Muscle of leg (tissue), 11 donors: ENCODE results near the gene DUSP22. TPM values are rescaled to one million over a fixed set of nuclear protein-coding genes. Genes with fewer than 3 reads are reported as not detected.

Experiments
- DNase-seq: peaks from one replicate; pipeline ENCODE4 v3.0.0; 2013
- H3K27ac ChIP-seq: one replicate; pipeline ENCODE4 v1.5.1; 2013; ENCODE audit warnings: mild to moderate bottlenecking, low read length, control low read depth
- H3K27me3 ChIP-seq: one replicate; pipeline ENCODE4 v1.6.1; 2013; ENCODE audit warnings: low read length; ENCODE audit not compliant: control insufficient read depth, insufficient read depth
- H3K36me3 ChIP-seq: one replicate; pipeline ENCODE4 v1.6.1; 2013; ENCODE audit warnings: low read length; ENCODE audit not compliant: control insufficient read depth, insufficient read depth
- H3K4me1 ChIP-seq: one replicate; pipeline ENCODE4 v1.6.1; 2013; ENCODE audit warnings: low read length; ENCODE audit not compliant: control insufficient read depth, insufficient read depth
- H3K4me3 ChIP-seq: one replicate; pipeline ENCODE4 v1.5.1; 2013; ENCODE audit warnings: low read length, control low read depth
- H3K9me3 ChIP-seq: replicated peaks from 2 replicates; pipeline ENCODE4 v1.6.1; 2013; ENCODE audit warnings: low read depth, low read length; ENCODE audit not compliant: control insufficient read depth
- WGBS: methylation state at CpG from one replicate; pipeline ENCODE4 v1.1.5; 2013; ENCODE audit warnings: missing lambda C conversion rate; ENCODE audit not compliant: insufficient coverage; 5-methylcytosine and 5-hydroxymethylcytosine counted together
- polyA plus RNA-seq, 8 donors: library from polyadenylated mRNA; unstranded; fragments of 120-200 nt; gene quantifications; one replicate each; pipeline versions ENCODE4 v1.2.1 to v1.2.3, GENCODE V29; 2013; ENCODE audit warnings: inconsistent platforms in 1 of 8, low replicate concordance in 1 of 8; ENCODE audit not compliant: insufficient read length in 8 of 8, insufficient read depth in 1 of 8
- total RNA-seq: library from RNA; stranded (reverse); fragments of 120-200 nt; gene quantifications from one replicate; pipeline ENCODE4 v1.2.4, GENCODE V29; 2013

DUSP22 gene
- total and polyA plus RNA-seq, 9 donors: 20.7 to 35.5 (median 28.9) TPM

DNA sequence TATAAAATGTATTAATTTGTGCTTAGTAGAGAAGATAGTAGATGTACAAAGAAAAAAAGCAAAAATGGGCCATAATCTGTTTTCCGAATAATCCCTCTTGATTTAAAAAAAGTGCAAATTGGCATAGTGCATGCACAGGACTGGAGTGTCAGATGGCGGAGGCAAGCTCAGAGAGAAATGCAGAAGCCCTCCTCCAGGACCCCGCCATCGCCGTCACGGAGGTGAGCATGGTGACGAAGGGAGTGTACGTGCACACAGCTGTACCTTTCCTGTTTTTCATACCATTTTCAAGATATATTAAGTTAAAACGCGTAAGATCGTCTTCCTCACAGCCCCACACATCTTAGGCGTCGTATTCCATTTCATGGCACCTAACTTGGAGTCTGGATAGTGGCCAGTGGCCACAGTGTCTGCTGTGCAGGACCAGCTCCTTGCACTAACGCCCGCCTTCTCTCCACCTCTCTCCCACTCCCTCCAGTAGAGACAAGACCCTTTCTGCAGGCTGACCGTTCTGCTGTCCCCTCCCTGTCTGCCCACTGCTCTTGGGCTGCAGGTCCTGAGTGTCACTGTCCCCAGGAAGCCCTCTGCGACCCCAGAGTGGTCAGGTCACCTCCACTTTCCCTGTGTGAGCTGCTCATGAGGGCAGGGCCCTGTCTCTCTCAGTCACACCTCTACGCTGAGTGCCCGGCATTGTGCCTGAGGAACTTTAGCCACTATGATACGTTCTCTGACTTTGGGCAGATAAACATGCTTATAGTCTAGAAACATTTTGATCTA, 9.8 kb downstream of the DUSP22 start:
- Histone ChIP-seq H3K36me3 (peaks cover 7% of the 10 kb centered on the region), H3K4me3 (no peak overlapping the region), H3K27me3 (no peaks in the 10 kb centered on the region), H3K4me1 (peaks cover 19% of the 10 kb centered on the region), H3K27ac (no peak overlapping the region), H3K9me3 (peaks cover 14% of the 10 kb centered on the region)
- no peak for DNase-seq
- WGBS: 84% methylated on average over 20 of the region's 20 CpGs

DNA sequence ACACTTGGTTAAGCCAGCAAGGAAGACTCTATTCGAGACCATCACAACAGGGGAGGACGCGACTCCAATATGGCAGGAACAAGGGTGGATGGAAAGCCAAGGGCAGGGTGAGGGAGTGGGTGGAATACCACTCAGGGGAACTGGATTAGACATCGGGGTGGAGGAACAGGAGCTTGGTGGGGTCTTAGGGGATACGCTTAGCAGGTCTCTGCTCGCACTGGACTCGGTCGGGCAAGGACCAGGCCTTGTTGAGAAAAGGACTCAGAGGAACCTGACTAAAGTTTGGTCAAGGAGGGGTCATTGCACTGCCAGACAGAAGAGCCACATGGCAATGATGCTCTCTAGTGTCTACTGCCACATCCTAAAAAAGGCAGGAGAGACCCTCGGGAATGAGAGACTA, 10.5 kb downstream of the DUSP22 start:
- 91% methylated on average over 9 of the region's 9 CpGs for WGBS
- no peak overlapping the region for H3K27ac ChIP-seq
- DNase-seq: no peak
- peaks cover 7% of the 10 kb centered on the region for H3K36me3 ChIP-seq
- H3K4me3 ChIP-seq: no peak overlapping the region
- H3K9me3 ChIP-seq: peaks cover 14% of the 10 kb centered on the region
- H3K27me3 ChIP-seq: no peaks in the 10 kb centered on the region
- H3K4me1 ChIP-seq: peaks cover 20% of the 10 kb centered on the region

DNA sequence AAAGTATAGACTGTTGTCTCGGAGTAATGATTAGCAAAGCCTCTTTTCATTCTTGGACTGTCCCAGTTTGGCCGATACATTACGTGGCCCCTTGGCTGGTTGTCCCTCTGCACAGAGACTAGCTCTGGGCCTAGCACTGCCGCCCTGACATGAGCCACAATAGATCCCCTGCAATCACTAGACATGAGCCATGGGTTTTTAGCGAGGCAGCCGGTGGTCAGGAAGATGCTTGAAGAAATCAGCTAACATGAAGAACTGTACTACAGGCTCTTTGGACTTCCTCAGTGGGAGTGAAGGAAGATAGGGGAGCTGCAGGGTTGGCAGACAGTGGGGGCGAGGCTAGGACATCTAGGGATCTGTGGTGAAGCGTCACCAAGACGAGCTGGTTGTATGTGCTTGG, 11.0 kb downstream of the DUSP22 start:
- WGBS: 88% methylated on average over 9 of the region's 9 CpGs
- Histone ChIP-seq H3K4me3 (no peak overlapping the region), H3K4me1 (peaks cover 15% of the 10 kb centered on the region), H3K36me3 (peaks cover 7% of the 10 kb centered on the region), H3K9me3 (peaks cover 14% of the 10 kb centered on the region), H3K27ac (no peak overlapping the region), H3K27me3 (no peaks in the 10 kb centered on the region)
- no peak for DNase-seq

DNA sequence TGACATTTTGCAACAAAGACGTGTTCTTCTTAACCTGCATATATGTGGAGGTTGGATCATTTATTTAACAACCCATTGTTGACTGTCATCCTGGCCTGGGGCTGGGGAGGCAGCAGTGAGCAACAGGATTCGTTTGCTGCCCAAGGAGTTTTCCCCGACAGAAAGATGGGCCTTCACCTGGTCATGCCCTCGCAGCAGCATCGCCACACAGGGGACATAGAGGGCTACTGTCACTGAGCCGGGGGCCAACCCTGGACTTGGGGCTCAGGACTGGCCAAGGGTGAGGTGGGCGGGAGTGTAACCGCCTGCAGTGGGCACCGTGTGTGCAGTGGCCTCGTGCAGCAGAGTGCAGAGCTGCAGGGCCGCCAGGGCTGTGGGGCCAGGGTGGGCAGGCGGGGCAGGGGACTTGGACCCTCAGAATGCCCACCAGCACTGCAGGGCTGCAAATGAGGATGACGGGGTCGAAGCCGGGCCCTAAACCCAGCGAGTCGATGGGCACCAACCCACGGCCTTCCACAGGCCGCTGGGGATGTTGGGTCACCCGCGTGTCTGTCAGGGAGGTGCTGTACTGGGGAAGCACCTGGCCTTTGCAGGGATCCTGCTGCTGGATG, 11.8 kb downstream of the DUSP22 start:
- WGBS: 84% methylated on average over 21 of the region's 21 CpGs

DNA sequence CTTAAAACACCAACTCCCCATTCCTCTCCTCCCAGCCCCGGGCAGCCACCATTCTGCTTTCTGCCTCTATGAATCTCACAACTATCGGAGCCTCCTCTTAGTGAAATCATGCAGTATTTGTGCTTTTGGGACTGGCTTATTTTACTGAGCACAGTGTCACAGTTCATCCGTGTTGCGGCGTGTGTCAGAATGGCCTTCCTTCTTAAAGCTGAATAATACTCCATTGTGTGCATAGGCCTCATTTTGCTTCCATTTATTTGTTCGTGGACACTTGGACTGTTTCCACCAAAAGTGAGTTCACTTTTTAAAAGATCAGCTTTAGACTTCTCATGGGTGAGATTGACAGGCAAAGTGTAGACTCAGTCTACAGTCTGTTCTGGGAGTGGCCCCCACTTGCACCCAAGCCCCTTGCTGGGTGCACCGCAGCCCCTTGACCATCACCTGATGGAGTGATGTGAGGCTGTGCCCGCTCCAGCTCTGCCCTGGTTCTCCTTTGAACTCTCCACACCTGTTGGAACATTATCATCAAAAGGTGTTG, 12.6 kb downstream of the DUSP22 start:
- peaks cover 7% of the 10 kb centered on the region for H3K36me3 ChIP-seq
- WGBS: 75% methylated on average over 8 of the region's 8 CpGs

More for the DNA sequence above, 11.8 kb downstream of the DUSP22 start:
- Histone ChIP-seq H3K27me3 (no peaks in the 10 kb centered on the region), H3K4me3 (no peak overlapping the region), H3K36me3 (peaks cover 7% of the 10 kb centered on the region), H3K9me3 (peaks cover 14% of the 10 kb centered on the region), H3K27ac (no peak overlapping the region), H3K4me1 (peaks cover 15% of the 10 kb centered on the region)
- DNase-seq: no peak

DNA sequence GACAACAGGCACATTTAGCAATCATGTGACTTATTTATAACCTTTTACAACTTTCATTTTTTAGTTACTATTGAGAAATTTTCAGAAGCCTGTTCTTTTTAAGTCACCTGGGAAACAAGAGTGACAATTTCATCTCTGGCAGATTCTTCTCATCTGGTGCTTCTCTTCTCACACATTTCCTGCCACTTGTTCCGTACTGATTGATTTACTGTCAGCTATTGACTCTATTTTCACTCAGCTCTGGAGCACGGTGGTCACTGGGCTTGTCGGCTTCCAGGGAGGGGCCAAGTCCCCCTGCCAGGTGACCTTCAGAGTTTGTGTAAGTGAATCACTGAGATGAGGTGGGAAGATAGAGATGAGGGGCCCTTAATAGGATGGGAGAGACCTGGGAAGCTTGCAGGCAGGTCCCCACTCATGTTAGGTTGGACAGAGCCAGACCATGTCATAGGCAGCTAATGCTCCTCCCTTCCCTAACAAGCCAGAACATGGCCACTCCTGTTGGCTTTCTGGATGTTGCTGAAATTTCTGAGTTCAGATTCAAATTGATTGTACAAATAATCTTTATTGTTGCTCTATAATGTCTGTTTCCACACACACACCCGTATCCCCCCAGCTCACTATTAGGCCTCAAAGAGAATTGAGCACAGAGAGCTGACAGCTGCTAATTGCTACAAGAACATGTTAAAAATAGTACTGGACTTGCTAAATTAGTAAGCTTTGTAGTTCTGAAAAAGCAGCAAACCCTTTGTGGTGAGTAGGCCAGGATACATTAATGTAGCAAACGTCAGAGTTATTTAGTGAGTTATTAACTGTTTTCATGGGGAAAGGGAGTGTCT, 13.3 kb downstream of the DUSP22 start:
- DNase-seq: no peak
- H3K27me3 ChIP-seq: no peaks in the 10 kb centered on the region
- H3K4me3 ChIP-seq: no peak overlapping the region
- peaks cover 11% of the 10 kb centered on the region for H3K9me3 ChIP-seq
- no peak overlapping the region for H3K27ac ChIP-seq
- peaks cover 15% of the 10 kb centered on the region for H3K4me1 ChIP-seq
- H3K36me3 ChIP-seq: peaks cover 7% of the 10 kb centered on the region
- WGBS: 73% methylated on average over 4 of the region's 5 CpGs

More for the DNA sequence above, 12.6 kb downstream of the DUSP22 start:
- no peak for DNase-seq
- Histone ChIP-seq H3K4me1 (peaks cover 15% of the 10 kb centered on the region), H3K4me3 (no peak overlapping the region), H3K27ac (no peak overlapping the region), H3K9me3 (peaks cover 14% of the 10 kb centered on the region), H3K27me3 (no peaks in the 10 kb centered on the region)

DNA sequence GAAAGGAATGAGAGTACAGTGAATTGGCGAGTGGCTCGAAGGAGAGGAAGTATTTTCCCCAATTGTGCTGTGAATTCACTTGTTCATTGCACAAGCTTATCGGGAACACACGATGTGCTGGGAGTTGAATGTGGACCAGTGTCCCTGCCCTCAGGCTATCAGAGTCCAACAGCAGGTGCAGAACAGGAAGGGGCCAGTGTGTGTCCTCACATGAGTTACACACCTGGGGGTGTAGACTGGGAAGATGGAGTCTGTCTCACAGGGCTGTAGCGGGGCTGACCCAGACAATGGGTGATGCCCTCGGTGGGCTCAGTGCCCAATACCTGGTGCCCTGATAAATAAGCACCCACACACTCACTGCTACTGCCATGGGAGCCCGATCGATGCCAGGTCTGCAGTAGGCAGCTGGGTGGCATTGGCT, 14.4 kb downstream of the DUSP22 start:
- H3K27ac ChIP-seq: no peak overlapping the region
- H3K36me3 ChIP-seq: peaks cover 7% of the 10 kb centered on the region
- no peak for DNase-seq
- H3K9me3 ChIP-seq: peaks cover 9% of the 10 kb centered on the region
- H3K27me3 ChIP-seq: no peaks in the 10 kb centered on the region
- WGBS: 89% methylated on average over 6 of the region's 8 CpGs
- H3K4me1 ChIP-seq: peaks cover 15% of the 10 kb centered on the region
- no peak overlapping the region for H3K4me3 ChIP-seq

DNA sequence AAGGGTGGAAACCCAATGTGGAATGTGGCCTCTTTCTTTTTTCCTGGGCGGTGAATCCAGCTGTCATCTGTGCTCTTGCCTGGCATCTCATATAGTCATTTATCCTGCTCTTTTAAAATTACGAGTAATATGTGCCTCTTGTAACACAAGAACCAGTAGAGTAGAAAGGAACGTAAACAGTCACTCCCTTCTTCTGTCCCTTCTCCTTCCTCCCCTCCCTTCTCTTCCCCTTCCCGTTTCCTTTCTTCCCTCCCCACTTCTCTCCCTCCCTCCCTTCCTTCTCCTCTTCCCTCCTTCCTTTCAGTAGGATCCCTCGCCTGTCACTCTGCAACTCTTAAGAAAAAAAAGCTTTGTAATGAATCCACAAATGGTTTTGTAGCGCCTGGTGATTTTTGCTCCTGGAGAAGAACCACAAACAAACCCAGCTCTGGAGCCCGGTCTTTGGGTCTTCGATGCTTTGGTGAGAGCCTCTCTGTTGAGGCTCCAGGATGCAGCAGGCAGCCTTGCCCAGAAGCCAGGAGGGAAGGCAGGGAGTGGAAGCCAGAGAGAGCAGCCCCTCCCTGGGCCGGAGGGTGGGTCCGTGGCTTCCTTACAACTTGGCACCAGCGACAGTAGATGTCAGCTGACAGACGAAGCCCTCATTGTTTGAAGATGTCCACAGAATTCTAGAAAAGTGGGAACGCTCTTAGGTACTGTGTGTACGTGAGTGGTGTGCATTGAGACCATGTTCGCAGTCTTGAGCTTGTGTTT, 15.0 kb downstream of the DUSP22 start:
- no peaks in the 10 kb centered on the region for H3K27me3 ChIP-seq
- peaks cover 9% of the 10 kb centered on the region for H3K9me3 ChIP-seq
- peaks cover 15% of the 10 kb centered on the region for H3K4me1 ChIP-seq
- no peak overlapping the region for H3K4me3 ChIP-seq
- peaks cover 7% of the 10 kb centered on the region for H3K36me3 ChIP-seq
- no peak overlapping the region for H3K27ac ChIP-seq
- WGBS: 74% methylated on average over 15 of the region's 15 CpGs
- no peak for DNase-seq

DNA sequence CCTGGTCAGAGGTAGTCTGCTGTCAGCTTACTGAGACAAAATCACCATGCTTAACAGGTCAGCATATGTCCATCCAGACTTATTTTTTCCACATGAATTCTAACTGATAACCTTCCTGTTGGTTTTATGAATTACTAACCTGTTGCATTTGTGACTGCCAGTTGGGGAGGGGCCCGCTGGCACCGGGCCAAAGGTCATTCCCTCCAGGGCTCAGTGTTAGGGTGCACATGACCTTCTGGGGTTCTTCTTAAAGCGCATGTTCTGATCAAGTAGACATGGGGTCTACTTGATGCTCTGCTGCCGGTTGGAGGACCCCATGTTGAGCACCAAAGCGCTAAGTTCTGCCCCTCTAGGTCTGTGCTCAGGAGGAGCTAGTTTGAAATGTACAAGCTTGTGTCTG, 15.6 kb downstream of the DUSP22 start:
- no peaks in the 10 kb centered on the region for H3K27me3 ChIP-seq
- no peak overlapping the region for H3K4me3 ChIP-seq
- no peak for DNase-seq
- H3K4me1 ChIP-seq: peaks cover 15% of the 10 kb centered on the region
- peaks cover 7% of the 10 kb centered on the region for H3K36me3 ChIP-seq
- H3K27ac ChIP-seq: no peak overlapping the region
- peaks cover 4% of the 10 kb centered on the region for H3K9me3 ChIP-seq
- 76% methylated on average over 5 of the region's 5 CpGs for WGBS
